ENCODE measurements around the gene ODR4.

DNA sequence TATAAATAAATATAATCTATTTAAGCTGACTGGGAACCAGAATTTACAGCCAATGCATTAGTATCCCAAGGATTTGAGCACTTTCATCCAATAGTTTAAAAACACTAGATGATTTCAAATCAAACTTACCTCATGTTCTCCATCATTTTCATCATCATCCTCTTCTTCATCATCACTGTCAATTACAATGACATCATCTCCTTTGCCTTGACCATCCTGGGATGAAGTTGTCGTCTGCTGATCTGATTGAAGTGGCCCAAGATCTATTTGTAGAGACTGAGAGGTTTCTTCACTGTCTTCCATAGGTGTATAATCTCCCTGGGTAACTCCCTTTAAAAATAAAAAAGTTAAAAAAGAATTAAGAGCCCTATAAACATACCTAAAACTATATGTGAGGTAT is 48.3 kb upstream of the ODR4 start:
- TF ChIP-seq GATA3 (IDR thresholded peaks at IDR 0.05; ENCODE audit: low read depth, low read length): no peak
- TF ChIP-seq GATA2 (IDR thresholded peaks at IDR 0.05; ENCODE audit: low read depth, low read length): no peak

Measured in SH-SY5Y (cell line).